Measurements from ENCODE around the gene ZRANB3. TPM values are rescaled to one million over a fixed set of nuclear protein-coding genes. Genes with fewer than 3 reads are reported as not detected.

Gene ZRANB3
- total RNA-seq, 1 experiment from 2014 or later: 12.0 TPM

DNA sequence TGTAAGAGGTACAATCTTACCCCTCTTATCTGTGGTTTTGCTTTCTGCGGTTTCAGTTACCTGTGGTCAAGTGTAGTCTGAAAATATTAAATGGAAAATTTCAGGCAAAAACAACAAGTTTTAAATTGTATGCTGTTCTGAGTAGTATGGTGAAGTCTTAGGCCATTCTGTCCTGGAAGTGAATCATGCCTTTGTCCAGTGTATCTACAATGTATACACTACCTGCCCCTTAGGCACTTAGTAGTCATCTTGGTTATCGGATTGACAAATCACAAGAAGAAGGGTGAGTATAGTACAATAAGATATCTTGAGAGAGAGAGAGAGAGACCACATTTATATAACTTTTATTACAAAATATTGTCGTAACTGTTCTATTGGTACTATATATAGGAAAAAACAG is 435.4 kb downstream of the ZRANB3 start:
- no peaks in the 10 kb centered on the region for H3K79me2 ChIP-seq (ENCODE audit: insufficient read depth, low read length)
- ChIA-PET POLR2A (no interaction called here), RAD21 (ENCODE audit: low non-redundant PET in 1 of 2, low total read pairs in 2 of 2, uncharacterized antibody in 2 of 2, unreplicated experiment in 2 of 2) (no interaction called here), CTCF (no interaction called here)
- ATAC-seq (no peak), DNase-seq (ENCODE audit: low read depth, low spot score) (no peak)
- H3K4me1 ChIP-seq (ENCODE audit: control insufficient read depth in 1 of 2, insufficient read depth in 2 of 2, low read length in 2 of 2): no peaks in the 10 kb centered on the region
- H3K36me3 ChIP-seq (ENCODE audit: control insufficient read depth in 1 of 2, insufficient read depth in 2 of 2, low read length in 2 of 2): no peaks in the 10 kb centered on the region
- no peaks in the 10 kb centered on the region for H4K20me1 ChIP-seq (ENCODE audit: insufficient read depth)
- intact Hi-C loops (cut with micrococcal nuclease): no loop called here
- BruUV-seq (replicated peaks): no TSS peak
- H3K27ac ChIP-seq (ENCODE audit: low read depth, low read length): no peak overlapping the region
- H3K27me3 ChIP-seq (ENCODE audit: insufficient read depth, low read length): no peaks in the 10 kb centered on the region
- no peaks in the 10 kb centered on the region for H3K9me3 ChIP-seq (ENCODE audit: control insufficient read depth in 1 of 2, insufficient read depth in 1 of 2, low read depth in 1 of 2, low read length in 2 of 2)
- no peak overlapping the region for H3K4me3 ChIP-seq (replicated peaks in 1 of 2; ENCODE audit: low read depth in 1 of 2, low read length in 2 of 2)
- H3K9ac ChIP-seq (ENCODE audit: low read length): no peak overlapping the region
- H3K9me2 ChIP-seq (ENCODE audit: insufficient read depth): no peaks in the 10 kb centered on the region
- TF ChIP-seq YY1 (IDR thresholded peaks at IDR 0.05; ENCODE audit: extremely low read depth, insufficient replicate concordance, low read depth, low read length) (no peak), POLR2A (IDR thresholded peaks at IDR 0.05; ENCODE audit: borderline replicate concordance, extremely low read depth, insufficient read depth, insufficient read length) (no peak), EGR1 (IDR thresholded peaks at IDR 0.05; ENCODE audit: low read depth) (no peak), SRF (IDR thresholded peaks at IDR 0.05; ENCODE audit: low read depth) (no peak), JUND (IDR thresholded peaks at IDR 0.05) (no peak), SP1 (IDR thresholded peaks at IDR 0.05; ENCODE audit: low read depth) (no peak), CBX3 (IDR thresholded peaks at IDR 0.05; ENCODE audit: low read depth) (no peak), ELF1 (IDR thresholded peaks at IDR 0.05; ENCODE audit: borderline replicate concordance, low read depth) (no peak)
- TF ChIP-seq, protein P1, sequence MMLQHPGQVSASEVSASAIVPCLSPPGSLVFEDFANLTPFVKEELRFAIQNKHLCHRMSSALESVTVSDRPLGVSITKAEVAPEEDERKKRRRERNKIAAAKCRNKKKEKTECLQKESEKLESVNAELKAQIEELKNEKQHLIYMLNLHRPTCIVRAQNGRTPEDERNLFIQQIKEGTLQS (IDR thresholded peaks at IDR 0.05): no peak
- TF ChIP-seq, protein P2, sequence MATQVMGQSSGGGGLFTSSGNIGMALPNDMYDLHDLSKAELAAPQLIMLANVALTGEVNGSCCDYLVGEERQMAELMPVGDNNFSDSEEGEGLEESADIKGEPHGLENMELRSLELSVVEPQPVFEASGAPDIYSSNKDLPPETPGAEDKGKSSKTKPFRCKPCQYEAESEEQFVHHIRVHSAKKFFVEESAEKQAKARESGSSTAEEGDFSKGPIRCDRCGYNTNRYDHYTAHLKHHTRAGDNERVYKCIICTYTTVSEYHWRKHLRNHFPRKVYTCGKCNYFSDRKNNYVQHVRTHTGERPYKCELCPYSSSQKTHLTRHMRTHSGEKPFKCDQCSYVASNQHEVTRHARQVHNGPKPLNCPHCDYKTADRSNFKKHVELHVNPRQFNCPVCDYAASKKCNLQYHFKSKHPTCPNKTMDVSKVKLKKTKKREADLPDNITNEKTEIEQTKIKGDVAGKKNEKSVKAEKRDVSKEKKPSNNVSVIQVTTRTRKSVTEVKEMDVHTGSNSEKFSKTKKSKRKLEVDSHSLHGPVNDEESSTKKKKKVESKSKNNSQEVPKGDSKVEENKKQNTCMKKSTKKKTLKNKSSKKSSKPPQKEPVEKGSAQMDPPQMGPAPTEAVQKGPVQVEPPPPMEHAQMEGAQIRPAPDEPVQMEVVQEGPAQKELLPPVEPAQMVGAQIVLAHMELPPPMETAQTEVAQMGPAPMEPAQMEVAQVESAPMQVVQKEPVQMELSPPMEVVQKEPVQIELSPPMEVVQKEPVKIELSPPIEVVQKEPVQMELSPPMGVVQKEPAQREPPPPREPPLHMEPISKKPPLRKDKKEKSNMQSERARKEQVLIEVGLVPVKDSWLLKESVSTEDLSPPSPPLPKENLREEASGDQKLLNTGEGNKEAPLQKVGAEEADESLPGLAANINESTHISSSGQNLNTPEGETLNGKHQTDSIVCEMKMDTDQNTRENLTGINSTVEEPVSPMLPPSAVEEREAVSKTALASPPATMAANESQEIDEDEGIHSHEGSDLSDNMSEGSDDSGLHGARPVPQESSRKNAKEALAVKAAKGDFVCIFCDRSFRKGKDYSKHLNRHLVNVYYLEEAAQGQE (IDR thresholded peaks at IDR 0.05; ENCODE audit: low read depth): no peak
- TF ChIP-seq, protein P3, sequence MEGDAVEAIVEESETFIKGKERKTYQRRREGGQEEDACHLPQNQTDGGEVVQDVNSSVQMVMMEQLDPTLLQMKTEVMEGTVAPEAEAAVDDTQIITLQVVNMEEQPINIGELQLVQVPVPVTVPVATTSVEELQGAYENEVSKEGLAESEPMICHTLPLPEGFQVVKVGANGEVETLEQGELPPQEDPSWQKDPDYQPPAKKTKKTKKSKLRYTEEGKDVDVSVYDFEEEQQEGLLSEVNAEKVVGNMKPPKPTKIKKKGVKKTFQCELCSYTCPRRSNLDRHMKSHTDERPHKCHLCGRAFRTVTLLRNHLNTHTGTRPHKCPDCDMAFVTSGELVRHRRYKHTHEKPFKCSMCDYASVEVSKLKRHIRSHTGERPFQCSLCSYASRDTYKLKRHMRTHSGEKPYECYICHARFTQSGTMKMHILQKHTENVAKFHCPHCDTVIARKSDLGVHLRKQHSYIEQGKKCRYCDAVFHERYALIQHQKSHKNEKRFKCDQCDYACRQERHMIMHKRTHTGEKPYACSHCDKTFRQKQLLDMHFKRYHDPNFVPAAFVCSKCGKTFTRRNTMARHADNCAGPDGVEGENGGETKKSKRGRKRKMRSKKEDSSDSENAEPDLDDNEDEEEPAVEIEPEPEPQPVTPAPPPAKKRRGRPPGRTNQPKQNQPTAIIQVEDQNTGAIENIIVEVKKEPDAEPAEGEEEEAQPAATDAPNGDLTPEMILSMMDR (IDR thresholded peaks at IDR 0.05 in 2 of 3, conservative IDR thresholded peaks at IDR 0.05 in 1 of 3; ENCODE audit: borderline replicate concordance in 1 of 3, insufficient read depth in 1 of 3, low read depth in 2 of 3, low read length in 2 of 3): no peak
- no peak overlapping the region for H3K4me2 ChIP-seq (ENCODE audit: low read length)
- H2AFZ ChIP-seq (ENCODE audit: low read depth, low read length, poor library complexity, severe bottlenecking): no peak overlapping the region

Measured in HCT116 (cell line).